ENCODE results near the gene ATL3. TPM values are rescaled to one million over a fixed set of nuclear protein-coding genes. Genes with fewer than 3 reads are reported as not detected.
"Not testable (repeated sequence)": the region's sequence is repeated elsewhere in the genome, so short reads cannot be mapped to it uniquely, and the experiment has no call there.

Gene ATL3
- total and polyA plus RNA-seq, 8 donors, result 6.1 to 40.7 (median 26.7) TPM

- TF ChIP-seq, protein P1, sequence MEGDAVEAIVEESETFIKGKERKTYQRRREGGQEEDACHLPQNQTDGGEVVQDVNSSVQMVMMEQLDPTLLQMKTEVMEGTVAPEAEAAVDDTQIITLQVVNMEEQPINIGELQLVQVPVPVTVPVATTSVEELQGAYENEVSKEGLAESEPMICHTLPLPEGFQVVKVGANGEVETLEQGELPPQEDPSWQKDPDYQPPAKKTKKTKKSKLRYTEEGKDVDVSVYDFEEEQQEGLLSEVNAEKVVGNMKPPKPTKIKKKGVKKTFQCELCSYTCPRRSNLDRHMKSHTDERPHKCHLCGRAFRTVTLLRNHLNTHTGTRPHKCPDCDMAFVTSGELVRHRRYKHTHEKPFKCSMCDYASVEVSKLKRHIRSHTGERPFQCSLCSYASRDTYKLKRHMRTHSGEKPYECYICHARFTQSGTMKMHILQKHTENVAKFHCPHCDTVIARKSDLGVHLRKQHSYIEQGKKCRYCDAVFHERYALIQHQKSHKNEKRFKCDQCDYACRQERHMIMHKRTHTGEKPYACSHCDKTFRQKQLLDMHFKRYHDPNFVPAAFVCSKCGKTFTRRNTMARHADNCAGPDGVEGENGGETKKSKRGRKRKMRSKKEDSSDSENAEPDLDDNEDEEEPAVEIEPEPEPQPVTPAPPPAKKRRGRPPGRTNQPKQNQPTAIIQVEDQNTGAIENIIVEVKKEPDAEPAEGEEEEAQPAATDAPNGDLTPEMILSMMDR (IDR thresholded peaks at IDR 0.05), result no peak
- H3K9me3 ChIP-seq, result no peaks in the 10 kb centered on the region
- H3K36me3 ChIP-seq, result no peaks in the 10 kb centered on the region
- ATAC-seq, result no peak
- no peak for FAIRE-seq
- peaks cover 7 to 28% (median 16%) of the 10 kb centered on the region in 3 donors for H3K4me1 ChIP-seq
- DNase-seq, result no peak
- no peak overlapping the region for H3K4me3 ChIP-seq
- no peak overlapping the region for H3K27ac ChIP-seq
- no peaks in the 10 kb centered on the region for H3K27me3 ChIP-seq
- 31 to 33% methylated on average over 2 of the region's 2 CpGs for WGBS, 2 donors
- intact Hi-C loops (cut with DNase I), result no loop called here
Measured at GRCh38 chr11:63686926-63687325, 15.8 kb upstream of the ATL3 start.

GRCh38 chr11:63685158-63685721, 14.1 kb upstream of the ATL3 start:
- ATAC-seq; H3K9me3 ChIP-seq; H3K27me3 ChIP-seq; H3K36me3 ChIP-seq; DNase-seq; intact Hi-C loops (cut with DNase I); FAIRE-seq; H3K4me3 ChIP-seq; H3K27ac ChIP-seq: not testable (repeated sequence)
- peaks cover 12 to 24% (median 16%) of the 10 kb centered on the region in 3 donors for H3K4me1 ChIP-seq
- 87 to 90% methylated on average over 7 of the region's 7 CpGs for WGBS, 2 donors

DNA sequence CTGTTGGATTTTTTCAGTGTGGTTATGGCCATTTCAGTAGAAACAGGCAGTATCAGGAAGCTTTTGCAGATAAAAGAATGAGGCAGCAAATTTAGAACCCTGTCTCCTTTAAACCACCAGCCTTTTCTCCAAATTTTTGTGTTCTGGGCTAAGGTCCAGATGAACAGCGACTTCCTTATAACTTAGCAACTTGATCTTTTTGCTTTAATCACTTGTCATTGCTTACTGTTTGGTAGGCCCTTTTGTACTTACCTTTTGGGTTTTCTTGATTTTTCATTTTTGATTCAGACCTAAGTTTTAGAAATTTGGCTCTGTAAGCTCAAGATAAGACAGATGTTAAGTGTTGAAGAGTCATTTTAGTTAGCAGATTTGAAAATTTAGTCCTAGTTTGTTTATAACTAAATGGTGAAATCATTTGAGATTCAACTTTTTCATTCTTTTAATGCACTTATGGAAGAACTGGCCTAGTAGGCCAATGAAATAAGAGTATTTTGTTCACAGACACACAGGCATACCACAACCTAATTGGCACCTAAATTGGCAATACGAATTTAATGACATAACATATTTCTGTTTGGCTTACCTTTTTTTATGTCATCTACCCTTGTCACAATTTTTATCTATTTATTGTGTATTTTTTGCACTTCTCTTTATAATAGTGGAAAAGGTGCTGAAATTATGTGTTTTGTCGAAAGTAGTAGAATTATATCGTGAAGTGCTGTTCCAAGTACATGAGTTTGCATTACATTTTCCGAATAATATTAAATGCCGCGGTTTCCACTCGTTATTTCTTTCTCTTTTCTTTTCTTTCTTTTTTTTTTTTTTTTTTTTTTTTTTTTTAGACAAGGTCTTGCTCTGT, 12.2 kb upstream of the ATL3 start:
- H3K36me3 ChIP-seq, result no peaks in the 10 kb centered on the region
- DNase-seq, result no peak
- no peak for ATAC-seq
- H3K9me3 ChIP-seq, result no peaks in the 10 kb centered on the region
- TF ChIP-seq, protein P1 (IDR thresholded peaks at IDR 0.05), result no peak
- WGBS, 2 donors, result 70 to 72% methylated on average over 8 of the region's 8 CpGs
- peak overlapping the region in 2 of 4 donors; percentile 65 to 71 for H3K4me3 ChIP-seq
- H3K27ac ChIP-seq, result peak overlapping the region in 3 of 4 donors; percentile 88 to 96 (median 95)
- intact Hi-C loops (cut with DNase I), result no loop called here
- peaks cover 12 to 13% (median 12%) of the 10 kb centered on the region in 3 donors for H3K4me1 ChIP-seq
- FAIRE-seq, result no peak
- no peaks in the 10 kb centered on the region for H3K27me3 ChIP-seq

DNA sequence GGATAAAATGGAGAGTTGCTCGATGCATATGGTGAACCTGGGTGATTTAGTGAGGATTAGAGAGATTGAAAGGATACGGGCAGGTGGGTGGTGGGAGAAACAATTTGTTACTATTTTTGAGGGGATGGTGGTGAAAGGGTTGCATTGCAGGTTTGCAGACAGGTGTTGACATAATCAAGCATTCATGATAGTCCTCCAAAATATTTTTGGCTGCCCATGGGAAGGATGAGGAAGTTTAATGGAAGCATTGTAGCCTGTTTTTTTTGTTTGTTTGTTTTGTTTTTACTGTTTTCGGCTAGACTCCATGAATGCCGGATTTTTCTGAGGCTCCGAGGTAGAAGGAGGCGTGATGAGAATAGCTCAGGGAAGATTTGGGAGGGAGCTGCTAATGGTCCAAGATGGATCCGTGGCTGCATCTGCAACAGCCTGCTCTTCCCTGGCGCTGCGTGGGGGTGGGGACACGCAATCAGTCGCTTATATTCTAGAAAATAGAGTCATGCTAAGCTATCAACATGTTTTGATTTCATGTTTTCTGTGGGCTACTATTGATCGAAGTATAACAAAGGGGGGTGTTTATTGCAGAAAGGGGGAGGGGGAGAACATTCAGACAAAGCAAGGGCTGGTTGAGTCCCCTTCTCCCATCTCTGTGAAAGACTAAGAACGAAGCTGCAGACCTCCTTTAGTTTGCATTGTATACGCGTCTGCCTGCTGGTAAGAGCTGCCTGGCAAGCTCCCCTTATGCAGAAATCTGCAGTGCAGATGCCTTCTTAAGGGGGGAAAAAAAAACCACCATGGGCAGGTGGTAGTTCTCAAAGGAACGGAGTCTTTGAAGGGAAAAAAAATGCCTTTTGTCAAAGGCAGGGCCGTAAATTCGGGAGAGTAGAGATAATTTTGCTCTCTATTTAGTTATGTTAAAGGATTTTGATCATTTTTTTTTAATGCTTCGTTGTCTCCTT, 11.2 kb upstream of the ATL3 start:
- Histone ChIP-seq H3K4me3 (peak overlapping the region; percentile 42 to 86 (median 68)), H3K9me3 (no peaks in the 10 kb centered on the region), H3K4me1 (peaks cover 12 to 13% (median 12%) of the 10 kb centered on the region in 3 donors), H3K27me3 (no peaks in the 10 kb centered on the region), H3K27ac (peak overlapping the region; percentile 86 to 96 (median 92)), H3K36me3 (no peaks in the 10 kb centered on the region)
- TF ChIP-seq, protein P1 (IDR thresholded peaks at IDR 0.05), result peak in 1 of 4 donors; percentile 16
- WGBS, 2 donors, result 1% methylated on average over 19 of the region's 19 CpGs
- no peak for FAIRE-seq
- peak; percentile 15 to 37 (median 32) for ATAC-seq
- peak in 2 of 6 donors; percentile 35 to 38 for DNase-seq
- intact Hi-C loops (cut with DNase I), result no loop called here
